HepG2 (cell line): ENCODE data around the gene C1QC. TPM values are rescaled to one million over a fixed set of nuclear protein-coding genes. Genes with fewer than 3 reads are reported as not detected.

Experiments
- ATAC-seq: fragments of 200-7000 bp; cut with Tn5 transposase; 3 replicates; pipeline ENCODE4 v1.9.1; 2020; ENCODE audit warnings: mild to moderate bottlenecking, moderate library complexity
- BruUV-seq: library from RNA; stranded (reverse); fragments of 400-500 nt; replicated peaks from 2 replicates; lab custom pipeline; 2021; lab: Mats Ljungman, UMichigan
- CTCF ChIA-PET: fragments of 300-600 bp; formaldehyde crosslinking; extraction: SDS; loops from one replicate; lab custom pipeline; 2021; ENCODE audit warnings: low total read pairs, inconsistent platforms, low intra/inter-chr PET ratio; lab: Yijun Ruan, JAX
- POLR2A ChIA-PET: fragments of 350-600 bp; sonication (Branson Sonifier 250); formaldehyde crosslinking; loops from one replicate; lab custom pipeline; 2020; ENCODE audit warnings: antibody characterized with exemption, inconsistent platforms; lab: Yijun Ruan, JAX
- DNase-seq: peaks from one replicate; pipeline ENCODE4 v3.0.0-alpha.2; 2015; ENCODE audit warnings: low spot score
- FAIRE-seq: peaks from 3 replicates; lab custom pipeline; 2011; peaks lifted over from hg19 to GRCh38; lab: Jason Lieb, UNC
- H2AFZ ChIP-seq: one replicate; pipeline ENCODE4 v1.6.1; 2011; ENCODE audit warnings: low read length, inconsistent platforms
- H3K27ac ChIP-seq: fragments of 300-600 bp; 3 replicates; pipeline ENCODE4 v1.8.0; 2011; ENCODE audit warnings: mixed run types, mild to moderate bottlenecking, mixed read lengths, low read length, inconsistent platforms; ENCODE audit not compliant: insufficient read depth; ENCODE audit errors: extremely low read length
- H3K27me3 ChIP-seq, 2 experiments: fragments of 200-600 bp in 1 of 2; 2 replicates in 1 of 2; 3 replicates in 1 of 2; pipeline versions ENCODE4 v1.6.0 to v1.8.0; 2011; ENCODE audit warnings: low read length in 2 of 2, mild to moderate bottlenecking in 2 of 2, moderate library complexity in 2 of 2, inconsistent platforms in 1 of 2; ENCODE audit not compliant: insufficient read depth in 2 of 2, control insufficient read depth in 1 of 2
- H3K36me3 ChIP-seq, 2 experiments: fragments of 200-600 bp in 1 of 2; replicated peaks in 1 of 2; 2 replicates in 1 of 2; 3 replicates in 1 of 2; pipeline versions ENCODE4 v1.5.1 to v1.8.0; 2011; ENCODE audit warnings: low read length in 2 of 2, inconsistent platforms in 1 of 2; ENCODE audit not compliant: insufficient read depth in 2 of 2, control insufficient read depth in 1 of 2
- H3K4me1 ChIP-seq: 2 replicates; pipeline ENCODE4 v1.5.1; 2012; ENCODE audit warnings: low read length, inconsistent platforms; ENCODE audit not compliant: insufficient read depth
- H3K4me2 ChIP-seq: 2 replicates; pipeline ENCODE4 v1.6.0; 2011; ENCODE audit warnings: low read depth, low read length, inconsistent platforms
- H3K4me3 ChIP-seq, 3 experiments: fragments of 200-600 bp in 1 of 3; sonication (generic), shearing (Covaris generic) in 1 of 3; replicated peaks in 1 of 3; 2 replicates each; pipeline ENCODE4 v1.5.1; 2011 to 2016; ENCODE audit warnings: low read length in 3 of 3, inconsistent platforms in 2 of 3, low read depth in 2 of 3, mild to moderate bottlenecking in 2 of 3, control low read depth in 1 of 3, mixed read lengths in 1 of 3; ENCODE audit not compliant: insufficient read depth in 1 of 3
- H3K79me2 ChIP-seq: one replicate; pipeline ENCODE4 v1.6.1; 2011; ENCODE audit warnings: low read length, inconsistent platforms; ENCODE audit not compliant: insufficient read depth
- H3K9ac ChIP-seq: 2 replicates; pipeline ENCODE4 v1.6.0; 2011; ENCODE audit warnings: mild to moderate bottlenecking, low read depth, low read length, inconsistent platforms; ENCODE audit not compliant: insufficient read depth
- H3K9me3 ChIP-seq: 2 replicates; pipeline ENCODE4 v1.5.1; 2012; ENCODE audit warnings: mild to moderate bottlenecking, low read length
- H4K20me1 ChIP-seq: 2 replicates; pipeline ENCODE4 v1.6.0; 2011; ENCODE audit warnings: inconsistent platforms, mild to moderate bottlenecking, low read length, moderate library complexity; ENCODE audit not compliant: insufficient read depth
- BCL6 ChIP-seq: IDR thresholded peaks from 2 replicates; pipeline ENCODE4 v1.6.1; 2016; ENCODE audit warnings: missing genetic modification reagents, missing compliant biosample characterization
- IKZF4 ChIP-seq: sonication (generic); formaldehyde crosslinking; IDR thresholded peaks from 2 replicates; pipeline ENCODE4 v1.5.1; 2020; ENCODE audit warnings: borderline replicate concordance, mild to moderate bottlenecking, low read depth, missing genetic modification reagents; ENCODE audit errors: not compliant biosample characterization
- NONO ChIP-seq, 2 experiments: fragments of 450-650 bp in 1 of 2; sonication (generic) in 1 of 2; formaldehyde crosslinking in 1 of 2; IDR thresholded peaks in 1 of 2; conservative IDR thresholded peaks in 1 of 2; 2 replicates each; pipeline versions ENCODE4 v1.6.1 to v1.8.0; 2017 to 2022; ENCODE audit warnings: mild to moderate bottlenecking in 1 of 2, missing genetic modification reagents in 1 of 2, moderate library complexity in 1 of 2
- RARG ChIP-seq: sonication (generic); formaldehyde crosslinking; IDR thresholded peaks from 2 replicates; pipeline ENCODE4 v1.4.0; 2020; ENCODE audit warnings: low read depth, mild to moderate bottlenecking, missing genetic modification reagents
- SCMH1 ChIP-seq: sonication (generic); formaldehyde crosslinking; IDR thresholded peaks from 2 replicates; pipeline ENCODE4 v1.9.0; 2021; ENCODE audit warnings: missing genetic modification reagents, mild to moderate bottlenecking, borderline replicate concordance
- SMC3 ChIP-seq: IDR thresholded peaks from 2 replicates; pipeline ENCODE4 v1.6.1; 2011; ENCODE audit warnings: low read length, improper control_type of control experiment
- STAG1 ChIP-seq: sonication (generic); formaldehyde crosslinking; IDR thresholded peaks from 2 replicates; pipeline ENCODE4 v1.4.0; 2020; ENCODE audit warnings: missing genetic modification reagents
- ZNF253 ChIP-seq: sonication (generic); formaldehyde crosslinking; IDR thresholded peaks from 2 replicates; pipeline ENCODE4 v1.8.0; 2022; ENCODE audit warnings: mild to moderate bottlenecking, missing genetic modification reagents, borderline replicate concordance
- ZNF260 ChIP-seq: sonication (generic); formaldehyde crosslinking; IDR thresholded peaks from 2 replicates; pipeline ENCODE4 v1.4.0; 2020; ENCODE audit warnings: missing genetic modification reagents, low read depth, mild to moderate bottlenecking, borderline replicate concordance
- ZNF569 ChIP-seq: sonication (generic); formaldehyde crosslinking; IDR thresholded peaks from 2 replicates; pipeline ENCODE4 v1.5.0; 2020; ENCODE audit warnings: mild to moderate bottlenecking, missing genetic modification reagents, moderate library complexity, borderline replicate concordance
- ZNF644 ChIP-seq: IDR thresholded peaks from 2 replicates; pipeline ENCODE4 v1.6.1; 2016; ENCODE audit warnings: low read depth
- ZNF672 ChIP-seq: sonication (generic); formaldehyde crosslinking; IDR thresholded peaks from 2 replicates; pipeline ENCODE4 v1.8.1; 2022; ENCODE audit warnings: missing genetic modification reagents
- ZNF768 ChIP-seq: sonication (generic); formaldehyde crosslinking; IDR thresholded peaks from 2 replicates; pipeline ENCODE4 v1.4.0; 2020; ENCODE audit warnings: missing genetic modification reagents
- WGBS: methylation state at CpG from one replicate; pipeline ENCODE4 v1.1.6; 2017; ENCODE audit warnings: low lambda C conversion rate; 5-methylcytosine and 5-hydroxymethylcytosine counted together
- in situ Hi-C: cut with HindIII; loops from 2 replicates; pipeline ENCODE4 v1.10.0; 2017; ENCODE audit warnings: low pct_unique_long_range_greater_than_20kb; ENCODE audit not compliant: extremely low pct_ligation_motif_present
- intact Hi-C: fragments of 100-400 bp; cut with micrococcal nuclease; formaldehyde crosslinking; loops from one replicate; pipeline ENCODE4 v1.10.0; 2022; ENCODE audit not compliant: unreplicated experiment
- polyA plus RNA-seq, 8 experiments: library from polyadenylated mRNA; depleted of rRNA in 3 of 8; stranded (reverse) in 7 of 8; unstranded in 1 of 8; fragments of >200 nt; fragmentation: Illumina TruSeq in 4 of 8; extraction: Trizol in 4 of 8; gene quantifications; 2 replicates each; pipeline versions ENCODE4 v1.2.1 to v1.2.3, GENCODE V29; 2011 to 2016; ENCODE audit warnings: low read depth in 4 of 8, missing spikeins in 1 of 8, mixed read lengths in 1 of 8; ENCODE audit not compliant: insufficient read depth in 1 of 8
- total RNA-seq, 5 experiments: library from RNA; depleted of rRNA; stranded (reverse); fragments of >200 nt; fragmentation: Illumina TruSeq; extraction: Trizol; gene quantifications; 2 replicates each; pipeline ENCODE4 v1.2.3, GENCODE V29; 2016; ENCODE audit warnings: low read depth in 1 of 5
- TF ChIP-seq, protein P1 (sequence below): sonication (generic); formaldehyde crosslinking; IDR thresholded peaks from 2 replicates; pipeline ENCODE4 v1.5.0; 2020; ENCODE audit warnings: mild to moderate bottlenecking, missing genetic modification reagents, moderate library complexity

The C1QC gene
- total and polyA plus RNA-seq, 2 of the 13 experiments (the other 11 are each of a cell fraction or from before 2014, with no cell fraction given): not detected

GRCh38 chr1:22662986-22663408 lies 19.6 kb downstream of the C1QC start:
- H3K4me3 ChIP-seq: no peak overlapping the region
- no peaks in the 10 kb centered on the region for H3K9me3 ChIP-seq
- H3K9ac ChIP-seq: no peak overlapping the region
- no peaks in the 10 kb centered on the region for H4K20me1 ChIP-seq
- CTCF ChIA-PET: no interaction called here
- no TSS peak for BruUV-seq
- no peaks in the 10 kb centered on the region for H3K4me1 ChIP-seq
- no peak overlapping the region for H2AFZ ChIP-seq
- no peak overlapping the region for H3K4me2 ChIP-seq
- intact Hi-C loops: no loop called here
- ATAC-seq (no peak), FAIRE-seq (no peak), DNase-seq (no peak)
- no peaks in the 10 kb centered on the region for H3K79me2 ChIP-seq
- in situ Hi-C loops: no loop called here
- WGBS: 51% methylated on average over 6 of the region's 8 CpGs
- H3K36me3 ChIP-seq: no peaks in the 10 kb centered on the region
- POLR2A ChIA-PET: no interaction called here
- no peak overlapping the region for H3K27ac ChIP-seq
- TF ChIP-seq NONO (IDR thresholded peaks at IDR 0.05) (no peak), NONO (CRISPR knock-in tag; conservative IDR thresholded peaks at IDR 0.05) (no peak), ZNF768 (CRISPR knock-in tag) (peak; percentile 27; the same call in 1 of the 2 replicates)
- H3K27me3 ChIP-seq: no peaks in the 10 kb centered on the region; a peak in 3 of 5 replicates

- H3K36me3 ChIP-seq: no peaks in the 10 kb centered on the region
- H3K9me3 ChIP-seq: no peaks in the 10 kb centered on the region
- H3K4me1 ChIP-seq: no peaks in the 10 kb centered on the region
- H3K9ac ChIP-seq: no peak overlapping the region
- no peak overlapping the region for H2AFZ ChIP-seq
- 0% methylated on average over 2 of the region's 7 CpGs for WGBS
- H3K27ac ChIP-seq: no peak overlapping the region
- no peak for TF ChIP-seq SCMH1 (CRISPR knock-in tag)
- no peak for TF ChIP-seq RARG (CRISPR knock-in tag)
- no peak for TF ChIP-seq IKZF4 (CRISPR knock-in tag)
- peak; percentile 38; the same call in 1 of the 2 replicates for TF ChIP-seq SMC3
- TF ChIP-seq, protein P1, sequence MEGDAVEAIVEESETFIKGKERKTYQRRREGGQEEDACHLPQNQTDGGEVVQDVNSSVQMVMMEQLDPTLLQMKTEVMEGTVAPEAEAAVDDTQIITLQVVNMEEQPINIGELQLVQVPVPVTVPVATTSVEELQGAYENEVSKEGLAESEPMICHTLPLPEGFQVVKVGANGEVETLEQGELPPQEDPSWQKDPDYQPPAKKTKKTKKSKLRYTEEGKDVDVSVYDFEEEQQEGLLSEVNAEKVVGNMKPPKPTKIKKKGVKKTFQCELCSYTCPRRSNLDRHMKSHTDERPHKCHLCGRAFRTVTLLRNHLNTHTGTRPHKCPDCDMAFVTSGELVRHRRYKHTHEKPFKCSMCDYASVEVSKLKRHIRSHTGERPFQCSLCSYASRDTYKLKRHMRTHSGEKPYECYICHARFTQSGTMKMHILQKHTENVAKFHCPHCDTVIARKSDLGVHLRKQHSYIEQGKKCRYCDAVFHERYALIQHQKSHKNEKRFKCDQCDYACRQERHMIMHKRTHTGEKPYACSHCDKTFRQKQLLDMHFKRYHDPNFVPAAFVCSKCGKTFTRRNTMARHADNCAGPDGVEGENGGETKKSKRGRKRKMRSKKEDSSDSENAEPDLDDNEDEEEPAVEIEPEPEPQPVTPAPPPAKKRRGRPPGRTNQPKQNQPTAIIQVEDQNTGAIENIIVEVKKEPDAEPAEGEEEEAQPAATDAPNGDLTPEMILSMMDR (CRISPR knock-in tag): peak; percentile 70
- no peak for TF ChIP-seq ZNF260 (CRISPR knock-in tag)
- TF ChIP-seq ZNF644 (CRISPR knock-in tag): no peak
- TF ChIP-seq ZNF253 (CRISPR knock-in tag): no peak
- TF ChIP-seq STAG1 (CRISPR knock-in tag): peak; percentile 75
- TF ChIP-seq ZNF672 (CRISPR knock-in tag): no peak
- no peak for TF ChIP-seq ZNF569 (CRISPR knock-in tag)
- TF ChIP-seq BCL6: no peak
- intact Hi-C loops: no loop called here
- no peaks in the 10 kb centered on the region; a peak in 4 of 5 replicates for H3K27me3 ChIP-seq
- H3K4me3 ChIP-seq: no peak overlapping the region
- no peak overlapping the region for H3K4me2 ChIP-seq
- ATAC-seq (peak; percentile 72), FAIRE-seq (no peak), DNase-seq (no peak)
- ChIA-PET POLR2A (no interaction called here), CTCF (interaction anchor here (1.7 kb wide), 1 partner anchor 265 kb away, joined by 7 read pairs; no protein-coding TSS in a partner anchor)
- no TSS peak for BruUV-seq
- no peaks in the 10 kb centered on the region for H4K20me1 ChIP-seq
- H3K79me2 ChIP-seq: no peaks in the 10 kb centered on the region
- in situ Hi-C loops: no loop called here
Measured at GRCh38 chr1:22665752-22666151, 22.3 kb downstream of the C1QC start.
